Superior temporal gyrus (tissue), 1 donor: ENCODE data around the gene AGAP5.

Source experiments
- DNase-seq: peaks from one replicate; pipeline ENCODE4 v3.0.0-alpha.2; 2016; ENCODE audit errors: extremely low spot score

The AGAP5 gene

GRCh38 chr10:73625884-73626752 lies 71.8 kb downstream of the AGAP5 start:
- peak; percentile 95 for DNase-seq

DNA sequence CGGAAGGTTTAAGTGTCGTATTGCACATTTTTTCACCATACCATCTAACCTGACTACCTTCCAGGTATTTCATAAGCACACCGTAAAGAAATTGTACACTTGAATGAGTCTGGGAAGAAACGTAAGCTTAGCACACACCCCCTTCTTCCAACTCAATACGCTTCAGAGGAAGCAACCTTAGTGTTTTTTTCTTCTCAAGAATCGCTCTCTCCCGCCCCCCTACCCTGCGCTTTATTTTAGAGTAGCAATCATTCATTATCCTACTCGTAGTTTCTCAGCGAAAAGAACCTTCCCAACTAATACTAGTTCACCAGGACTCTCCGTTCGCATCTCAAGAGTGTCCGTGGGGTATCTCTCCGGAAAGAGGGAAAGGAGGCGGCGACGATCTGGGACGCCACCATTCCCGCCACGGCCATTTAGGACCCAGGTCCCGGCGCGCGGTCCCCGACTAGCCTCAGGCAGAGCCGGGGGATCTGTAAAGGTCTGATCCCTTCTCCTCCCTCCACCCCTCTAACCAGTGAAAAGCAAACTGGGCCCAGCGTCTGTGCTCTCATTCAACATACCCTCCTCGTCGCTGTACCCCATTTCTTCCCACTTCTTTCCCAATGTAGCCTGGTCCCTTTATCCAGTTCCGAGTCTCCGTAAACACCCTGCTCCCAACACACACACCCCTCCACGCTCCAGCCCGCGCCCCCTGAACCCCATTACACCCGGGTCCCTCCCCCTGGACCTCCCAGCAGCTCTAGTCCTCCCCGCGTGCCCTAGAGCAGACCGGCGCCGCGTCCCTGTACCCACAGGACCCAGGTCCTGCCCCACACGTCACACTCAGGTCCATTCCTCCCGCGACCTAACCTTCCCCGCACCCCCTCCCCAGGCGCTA lies 72.7 kb downstream of the AGAP5 start:
- DNase-seq: peak; percentile 48
